Activated naive CD4-positive, alpha-beta T cell treated with anti-CD3 and anti-CD28 coated beads for 36 hours (primary cell): Measurements from ENCODE around the gene IDUA. TPM values are rescaled to one million over a fixed set of nuclear protein-coding genes. Genes with fewer than 3 reads are reported as not detected.

Experiments
- CTCF ChIA-PET: fragments of 350-600 bp; sonication (Branson Sonifier 250); formaldehyde crosslinking; loops from one replicate; lab custom pipeline; 2021; ENCODE audit warnings: antibody characterized with exemption; lab: Charles Lee
- DNase-seq: peaks from one replicate; pipeline ENCODE4 v3.0.0-alpha.2; 2020
- H3K27ac Mint-ChIP-seq: one replicate; pipeline ENCODE4 v1.8.0; 2021; ENCODE audit warnings: mild to moderate bottlenecking, mixed read lengths
- H3K27me3 Mint-ChIP-seq: one replicate; pipeline ENCODE4 v1.8.0; 2021; ENCODE audit warnings: low read depth, mixed read lengths
- H3K36me3 Mint-ChIP-seq: one replicate; pipeline ENCODE4 v1.8.0; 2021; ENCODE audit warnings: low read depth, mixed read lengths
- H3K4me1 Mint-ChIP-seq: one replicate; pipeline ENCODE4 v1.8.0; 2021; ENCODE audit warnings: low read depth, mixed read lengths
- H3K4me3 Mint-ChIP-seq: one replicate; pipeline ENCODE4 v1.8.0; 2021; ENCODE audit warnings: mild to moderate bottlenecking, moderate library complexity, mixed read lengths
- H3K9me3 Mint-ChIP-seq: one replicate; pipeline ENCODE4 v1.8.0; 2021; ENCODE audit warnings: mixed read lengths
- intact Hi-C: fragments of 100-400 bp; cut with micrococcal nuclease; formaldehyde crosslinking; loops from one replicate; pipeline ENCODE4 v1.15.1; 2023
- total RNA-seq, 2 experiments: library from RNA; stranded (reverse); gene quantifications; one replicate each; pipeline ENCODE4 v1.2.3, GENCODE V29; 2021

The IDUA gene
- total RNA-seq, 2 experiments from 2014 or later = 9.5 to 10.5 TPM

GRCh38 chr4:959338-960139, 27.3 kb upstream of the IDUA start:
- DNase-seq = peak; percentile 3
- peaks cover 2% of the 10 kb centered on the region for H3K36me3 Mint-ChIP-seq
- no peaks in the 10 kb centered on the region for H3K9me3 Mint-ChIP-seq
- CTCF ChIA-PET = interaction anchor here (0.5 kb wide), 1 partner anchor 95 kb away, joined by 4 read pairs; no protein-coding TSS in a partner anchor
- no peaks in the 10 kb centered on the region for H3K4me1 Mint-ChIP-seq
- intact Hi-C loops = no loop called here
- no peak overlapping the region for H3K4me3 Mint-ChIP-seq
- H3K27ac Mint-ChIP-seq = no peak overlapping the region
- no peaks in the 10 kb centered on the region for H3K27me3 Mint-ChIP-seq

- H3K9me3 Mint-ChIP-seq = no peaks in the 10 kb centered on the region
- intact Hi-C loops = no loop called here
- no peaks in the 10 kb centered on the region for H3K27me3 Mint-ChIP-seq
- no peak for DNase-seq
- H3K27ac Mint-ChIP-seq = no peak overlapping the region
- CTCF ChIA-PET = no interaction called here
- H3K4me1 Mint-ChIP-seq = no peaks in the 10 kb centered on the region
- H3K4me3 Mint-ChIP-seq = no peak overlapping the region
- peaks cover 2% of the 10 kb centered on the region for H3K36me3 Mint-ChIP-seq
Observed at GRCh38 chr4:960140-960635, 26.7 kb upstream of the IDUA start.

GRCh38 chr4:960636-961350, 26.1 kb upstream of the IDUA start:
- no peak overlapping the region for H3K27ac Mint-ChIP-seq
- no peak for DNase-seq
- no peaks in the 10 kb centered on the region for H3K27me3 Mint-ChIP-seq
- intact Hi-C loops = no loop called here
- peaks cover 2% of the 10 kb centered on the region for H3K36me3 Mint-ChIP-seq
- H3K4me3 Mint-ChIP-seq = no peak overlapping the region
- H3K4me1 Mint-ChIP-seq = no peaks in the 10 kb centered on the region
- no peaks in the 10 kb centered on the region for H3K9me3 Mint-ChIP-seq
- CTCF ChIA-PET = no interaction called here

GRCh38 chr4:961351-962230, 25.3 kb upstream of the IDUA start:
- no peak for DNase-seq
- Mint-ChIP-seq H3K9me3 (no peaks in the 10 kb centered on the region), H3K27me3 (no peaks in the 10 kb centered on the region), H3K4me1 (no peaks in the 10 kb centered on the region), H3K27ac (no peak overlapping the region), H3K4me3 (no peak overlapping the region), H3K36me3 (peaks cover 2% of the 10 kb centered on the region)
- CTCF ChIA-PET = no interaction called here
- intact Hi-C loops = no loop called here

GRCh38 chr4:962231-963208, 24.3 kb upstream of the IDUA start:
- CTCF ChIA-PET = no interaction called here
- Mint-ChIP-seq H3K4me1 (no peaks in the 10 kb centered on the region), H3K9me3 (no peaks in the 10 kb centered on the region), H3K27ac (no peak overlapping the region), H3K4me3 (no peak overlapping the region), H3K36me3 (peaks cover 2% of the 10 kb centered on the region), H3K27me3 (no peaks in the 10 kb centered on the region)
- intact Hi-C loops = no loop called here
- DNase-seq = no peak

GRCh38 chr4:963276-964225, 23.3 kb upstream of the IDUA start:
- no peak for DNase-seq
- H3K27ac Mint-ChIP-seq = no peak overlapping the region
- no peaks in the 10 kb centered on the region for H3K27me3 Mint-ChIP-seq
- no peak overlapping the region for H3K4me3 Mint-ChIP-seq
- CTCF ChIA-PET = no interaction called here
- H3K36me3 Mint-ChIP-seq = peaks cover 2% of the 10 kb centered on the region
- intact Hi-C loops = no loop called here
- no peaks in the 10 kb centered on the region for H3K9me3 Mint-ChIP-seq
- H3K4me1 Mint-ChIP-seq = no peaks in the 10 kb centered on the region

GRCh38 chr4:964346-965025, 22.4 kb upstream of the IDUA start:
- no peaks in the 10 kb centered on the region for H3K36me3 Mint-ChIP-seq
- no peaks in the 10 kb centered on the region for H3K27me3 Mint-ChIP-seq
- no peak overlapping the region for H3K4me3 Mint-ChIP-seq
- CTCF ChIA-PET = no interaction called here
- DNase-seq = no peak
- H3K4me1 Mint-ChIP-seq = no peaks in the 10 kb centered on the region
- intact Hi-C loops = no loop called here
- H3K9me3 Mint-ChIP-seq = no peaks in the 10 kb centered on the region
- no peak overlapping the region for H3K27ac Mint-ChIP-seq

- no peaks in the 10 kb centered on the region for H3K9me3 Mint-ChIP-seq
- no peaks in the 10 kb centered on the region for H3K27me3 Mint-ChIP-seq
- intact Hi-C loops = no loop called here
- H3K4me3 Mint-ChIP-seq = no peak overlapping the region
- no peak overlapping the region for H3K27ac Mint-ChIP-seq
- CTCF ChIA-PET = no interaction called here
- H3K4me1 Mint-ChIP-seq = no peaks in the 10 kb centered on the region
- no peaks in the 10 kb centered on the region for H3K36me3 Mint-ChIP-seq
- no peak for DNase-seq
Observed at GRCh38 chr4:965048-965765, 21.6 kb upstream of the IDUA start.

GRCh38 chr4:965766-966134, 21.1 kb upstream of the IDUA start:
- intact Hi-C loops = no loop called here
- Mint-ChIP-seq H3K27ac (no peak overlapping the region), H3K36me3 (no peaks in the 10 kb centered on the region), H3K4me3 (no peak overlapping the region), H3K4me1 (no peaks in the 10 kb centered on the region), H3K27me3 (no peaks in the 10 kb centered on the region), H3K9me3 (no peaks in the 10 kb centered on the region)
- CTCF ChIA-PET = no interaction called here
- DNase-seq = no peak
